DMS53 (cell line): ENCODE measurements around the gene BTBD10.

Experiments
- DNase-seq: peaks from one replicate; lab custom pipeline; 2025; lab: John Stamatoyannopoulos, UW

Gene BTBD10

DNA sequence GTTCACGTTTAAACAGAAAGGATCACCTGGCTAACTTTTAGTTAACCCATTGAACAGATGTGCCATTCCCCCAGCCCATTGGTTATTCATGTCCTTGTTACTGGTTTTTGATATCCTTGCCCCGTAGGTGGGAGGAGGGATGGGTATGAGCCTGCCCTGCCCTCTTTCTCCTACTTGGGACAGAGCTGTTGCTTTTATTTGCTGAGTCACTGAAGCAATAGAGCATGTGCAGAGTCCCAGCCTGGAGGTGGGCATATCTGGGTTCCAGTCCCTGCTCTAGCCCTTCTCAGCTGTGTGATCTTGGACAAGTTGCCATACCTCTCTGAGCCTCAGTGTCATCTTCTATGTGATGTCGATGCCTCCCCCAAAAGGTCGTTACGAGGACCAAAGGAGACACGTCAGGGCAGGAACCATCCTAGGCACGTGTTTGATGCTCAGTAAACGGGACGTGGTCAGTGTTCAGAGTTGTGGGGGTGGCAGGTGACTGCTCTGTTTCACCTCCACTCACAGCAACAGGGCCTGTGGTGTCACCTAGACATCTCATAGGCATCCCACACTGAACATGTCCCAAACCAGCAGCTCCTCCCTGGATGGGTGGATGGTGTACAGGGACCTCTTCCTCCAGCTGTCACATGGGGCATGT, 124.5 kb downstream of the BTBD10 start:
- peak; percentile 83 for DNase-seq

DNA sequence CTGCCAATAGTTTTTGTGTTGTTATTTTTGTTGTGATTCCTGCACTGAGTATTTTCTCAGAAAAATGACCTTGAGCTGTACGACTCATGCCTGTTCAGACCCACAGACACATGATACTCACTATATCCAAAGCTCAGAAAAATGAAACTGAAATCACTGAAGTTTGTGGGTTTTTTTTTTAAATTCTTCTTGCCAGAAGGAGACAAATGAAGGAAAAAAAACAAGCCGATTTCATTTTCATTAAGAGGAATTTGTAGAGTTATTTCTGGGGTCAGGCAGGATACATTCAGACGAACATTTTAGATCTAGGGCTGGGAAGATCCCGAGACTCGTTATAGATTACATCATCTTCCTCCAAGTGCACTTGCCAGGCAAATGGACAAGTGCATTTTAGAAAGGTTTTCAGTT, 125.0 kb downstream of the BTBD10 start:
- DNase-seq = peak; percentile 83
